Esophagus (tissue), 2 donors: ENCODE results near the gene LGR6. TPM values are rescaled to one million over a fixed set of nuclear protein-coding genes. Genes with fewer than 3 reads are reported as not detected.
"Not testable (repeated sequence)": the region's sequence is repeated elsewhere in the genome, so short reads cannot be mapped to it uniquely, and the experiment has no call there.

Experiments used
- H3K27ac ChIP-seq, 2 donors: one replicate each; pipeline ENCODE4 v1.5.1; 2013; ENCODE audit warnings: low read depth in 2 of 2, mild to moderate bottlenecking in 2 of 2, inconsistent platforms in 1 of 2, low read length in 1 of 2, moderate library complexity in 1 of 2
- H3K27me3 ChIP-seq, 2 donors: one replicate each; pipeline ENCODE4 v1.6.1; 2013; ENCODE audit warnings: low read length in 2 of 2, control low read depth in 1 of 2, mild to moderate bottlenecking in 1 of 2; ENCODE audit not compliant: insufficient read depth in 2 of 2, control insufficient read depth in 1 of 2
- H3K36me3 ChIP-seq, 2 donors: one replicate each; pipeline ENCODE4 v1.6.1; 2013; ENCODE audit warnings: low read length in 1 of 2; ENCODE audit not compliant: control insufficient read depth in 2 of 2, insufficient read depth in 2 of 2
- H3K4me1 ChIP-seq, 2 donors: one replicate each; pipeline ENCODE4 v1.6.1; 2013; ENCODE audit warnings: low read length in 1 of 2; ENCODE audit not compliant: control insufficient read depth in 2 of 2, insufficient read depth in 2 of 2
- H3K4me3 ChIP-seq, 2 donors: one replicate each; pipeline ENCODE4 v1.5.1; 2013; ENCODE audit warnings: low read length in 2 of 2, mild to moderate bottlenecking in 2 of 2, low read depth in 1 of 2, moderate library complexity in 1 of 2
- H3K9me3 ChIP-seq, 2 donors: one replicate each; pipeline ENCODE4 v1.6.1; 2013; ENCODE audit warnings: mild to moderate bottlenecking in 2 of 2, low read depth in 1 of 2, low read length in 1 of 2, moderate library complexity in 1 of 2; ENCODE audit not compliant: control insufficient read depth in 2 of 2, insufficient read depth in 1 of 2
- WGBS, 2 donors: extraction: QIAGEN DNeasy Blood & Tissue Kit; methylation state at CpG; one replicate each; pipeline ENCODE4 v1.1.7; 2013; 5-methylcytosine and 5-hydroxymethylcytosine counted together
- polyA plus RNA-seq, 2 donors: library from polyadenylated mRNA; stranded (reverse); fragments of 200-250 nt; gene quantifications; one replicate each; pipeline ENCODE4 v1.2.3, GENCODE V29; 2013
- donor health status: healthy with polysubstance abuse.
- donor health status: Bipolar disorder and iron deficiency.

LGR6 gene
- polyA plus RNA-seq, 2 donors = 4.2 to 6.3 TPM

DNA sequence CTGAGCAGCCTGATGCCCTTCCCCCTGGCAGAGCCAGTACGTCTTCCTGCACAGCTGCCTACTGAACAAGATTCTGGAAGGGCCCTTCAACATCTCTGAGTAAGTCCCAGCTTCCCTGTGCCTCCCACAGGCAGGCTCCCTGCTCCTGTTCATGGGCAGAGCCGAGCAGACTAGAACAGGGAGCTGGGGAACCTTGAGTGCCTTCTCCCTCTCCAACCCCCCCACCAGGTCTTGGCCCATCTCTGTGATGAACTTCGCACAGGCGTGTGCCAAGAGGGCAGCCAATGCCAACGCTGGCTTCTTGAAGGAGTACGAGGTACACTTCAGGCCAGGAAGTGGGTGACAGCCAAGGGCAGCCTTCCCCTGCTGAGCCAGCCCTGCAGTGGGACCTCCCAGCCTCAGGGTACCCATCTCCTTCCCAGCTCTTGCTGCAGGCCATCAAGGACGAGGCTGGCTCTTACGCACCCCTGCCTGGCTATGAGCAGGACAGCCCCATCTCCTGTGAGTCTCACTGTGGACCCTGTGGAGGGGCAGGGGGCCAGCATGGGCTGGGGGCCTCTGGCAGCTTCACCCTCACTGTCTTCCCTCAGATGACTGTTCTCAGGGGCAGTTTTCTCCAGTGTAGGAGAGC is 6.4 kb upstream of the LGR6 start:
- WGBS, 2 donors = 52 to 56% methylated on average over 8 of the region's 8 CpGs
- Histone ChIP-seq H3K27me3 (no peaks in the 10 kb centered on the region), H3K36me3 (no peaks in the 10 kb centered on the region), H3K4me3 (no peak overlapping the region), H3K4me1 (no peaks in the 10 kb centered on the region), H3K27ac (no peak overlapping the region), H3K9me3 (no peaks in the 10 kb centered on the region)

DNA sequence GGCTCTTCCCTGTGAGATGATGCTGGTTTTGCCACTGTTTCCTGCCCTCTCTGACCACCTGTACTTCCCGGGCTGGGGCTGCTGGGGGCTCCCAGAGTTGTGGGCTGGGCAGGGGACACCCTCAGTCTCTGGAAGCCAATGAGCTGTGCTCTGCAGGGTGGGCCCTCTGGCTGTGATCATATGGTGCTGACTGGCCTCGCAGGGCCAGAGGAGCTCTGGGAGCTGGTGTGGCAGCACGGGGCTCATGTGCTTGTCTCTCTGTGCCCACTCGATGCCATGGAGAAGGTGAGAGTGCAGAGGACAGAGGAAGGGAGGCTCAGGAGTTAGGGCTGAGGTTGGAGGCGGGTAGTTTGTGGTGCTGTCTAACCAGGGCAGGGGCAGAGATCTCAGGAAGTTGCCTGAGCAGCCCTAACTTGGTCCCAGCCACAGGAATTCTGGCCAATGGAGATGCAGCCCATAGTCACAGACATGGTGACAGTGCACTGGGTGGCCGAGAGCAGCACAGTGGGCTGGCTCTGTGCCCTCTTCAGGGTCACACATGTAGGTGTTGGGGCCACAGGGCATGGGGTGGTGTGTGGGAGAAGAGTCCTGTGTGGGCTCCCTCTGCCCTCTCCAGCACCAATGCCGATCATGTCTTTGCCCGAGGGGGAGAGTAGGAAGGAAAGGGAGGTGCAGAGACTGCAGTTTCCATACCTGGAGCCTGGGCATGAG is 5.7 kb upstream of the LGR6 start:
- Histone ChIP-seq H3K27me3 (no peaks in the 10 kb centered on the region), H3K9me3 (no peaks in the 10 kb centered on the region), H3K4me3 (no peak overlapping the region), H3K27ac (no peak overlapping the region), H3K4me1 (no peaks in the 10 kb centered on the region), H3K36me3 (no peaks in the 10 kb centered on the region)
- WGBS, 2 donors = 63 to 67% methylated on average over 8 of the region's 8 CpGs

DNA sequence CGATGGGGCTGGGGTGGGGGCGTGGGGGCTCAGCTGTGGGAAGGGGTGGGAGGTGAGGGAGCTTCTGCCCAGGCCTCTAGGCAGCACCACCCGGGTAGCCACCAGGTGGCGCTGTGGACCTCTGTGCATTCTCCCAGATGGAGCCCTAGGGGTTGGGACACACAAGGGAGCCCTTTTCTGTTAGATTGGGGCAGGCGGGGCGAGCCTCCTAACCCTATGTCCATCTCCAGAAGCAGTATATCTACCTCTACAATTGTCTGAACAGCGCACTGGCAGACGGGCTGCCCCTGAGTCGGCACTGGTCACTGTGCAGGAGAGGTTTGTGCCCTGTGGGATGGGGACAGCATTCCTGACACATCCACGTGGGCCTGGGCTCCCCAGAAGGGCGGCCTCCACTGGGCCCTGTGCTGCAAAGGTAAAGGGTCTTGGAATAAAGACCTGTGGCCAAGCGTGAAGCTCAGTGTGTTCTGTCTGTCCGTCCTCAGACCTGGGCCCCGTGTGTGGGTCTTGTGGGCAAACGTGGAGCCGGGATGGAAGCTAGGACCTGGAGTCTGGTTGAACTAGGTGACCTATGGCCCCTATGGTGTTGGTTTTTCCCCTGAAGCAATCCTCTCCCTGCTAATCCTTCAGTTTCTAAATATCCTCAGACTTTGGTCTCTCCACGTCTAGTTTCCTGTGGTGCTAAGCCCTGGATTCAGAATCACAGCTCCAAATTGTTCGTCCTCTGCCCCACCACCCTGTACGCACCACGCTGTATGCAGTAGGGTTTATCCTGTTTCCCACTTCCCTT is 4.4 kb upstream of the LGR6 start:
- WGBS, 2 donors = 51 to 58% methylated on average over 20 of the region's 20 CpGs

DNA sequence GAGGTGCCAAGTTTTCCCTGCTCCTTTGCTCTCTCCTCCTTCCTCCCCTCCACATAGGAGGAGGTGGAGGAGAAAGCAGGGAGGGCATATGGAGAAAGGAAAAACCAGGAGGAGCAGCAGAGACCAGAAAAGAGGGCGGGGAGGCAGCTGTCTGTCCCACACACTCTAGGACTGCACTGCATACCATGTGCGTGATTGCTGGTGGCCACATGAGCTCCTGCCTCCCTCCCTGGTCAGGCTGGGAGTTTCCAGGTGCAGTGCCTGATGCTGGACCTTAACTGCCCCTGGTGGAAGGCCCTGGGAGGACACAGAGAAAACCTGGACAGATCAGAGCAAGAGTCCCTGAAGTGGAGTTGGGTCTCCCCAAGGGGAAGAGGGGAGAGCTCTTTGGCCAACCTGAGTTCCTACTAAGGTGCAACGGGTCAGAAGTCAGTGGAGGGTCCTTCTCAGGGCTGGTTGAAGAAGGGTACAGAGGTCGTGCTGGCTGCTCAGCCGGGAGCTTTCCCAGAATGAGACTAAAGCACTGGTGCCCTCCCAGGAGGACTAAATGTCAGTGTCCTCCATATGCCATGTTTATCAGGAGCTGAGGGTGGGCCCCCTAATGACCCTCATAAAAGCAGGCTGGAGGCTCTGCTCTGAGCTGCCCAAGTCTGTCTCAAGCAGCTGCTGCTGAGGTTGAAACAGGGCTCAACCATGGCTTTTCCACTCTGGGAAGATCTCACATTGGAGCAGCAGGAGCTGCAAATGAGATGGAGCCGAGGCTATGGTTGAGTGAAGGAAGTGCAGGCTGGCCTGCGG is 3.5 kb upstream of the LGR6 start:
- WGBS, 2 donors = 78 to 87% methylated on average over 7 of the region's 7 CpGs
- Histone ChIP-seq H3K27ac (no peak overlapping the region), H3K4me3 (no peak overlapping the region), H3K9me3 (no peaks in the 10 kb centered on the region), H3K4me1 (peaks cover 0 to 3% of the 10 kb centered on the region in 2 donors), H3K36me3 (no peaks in the 10 kb centered on the region), H3K27me3 (peaks cover 0 to 8% of the 10 kb centered on the region in 2 donors)

More for the DNA sequence above, 4.4 kb upstream of the LGR6 start:
- Histone ChIP-seq H3K27ac (no peak overlapping the region), H3K4me1 (peaks cover 0 to 3% of the 10 kb centered on the region in 2 donors), H3K4me3 (no peak overlapping the region), H3K9me3 (no peaks in the 10 kb centered on the region), H3K27me3 (peaks cover 0 to 8% of the 10 kb centered on the region in 2 donors), H3K36me3 (no peaks in the 10 kb centered on the region)

DNA sequence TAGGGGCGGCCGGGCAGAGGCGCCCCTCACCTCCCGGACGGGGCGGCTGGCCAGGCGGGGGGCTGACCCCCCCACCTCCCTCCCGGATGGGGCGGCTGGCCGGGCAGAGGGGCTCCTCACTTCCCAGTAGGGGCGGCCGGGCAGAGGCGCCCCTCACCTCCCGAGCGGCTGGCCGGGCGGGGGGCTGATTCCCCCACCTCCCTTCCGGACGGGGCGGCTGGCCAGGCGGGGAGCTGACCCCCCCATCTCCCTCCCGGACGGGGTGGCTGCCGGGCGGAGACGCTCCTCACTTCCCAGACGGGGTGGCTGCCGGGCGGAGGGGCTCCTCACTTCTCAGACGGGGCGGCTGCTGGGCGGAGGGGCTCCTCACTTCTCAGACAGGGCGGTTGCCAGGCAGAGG is 2.2 kb upstream of the LGR6 start:
- WGBS, 2 donors = 75 to 91% methylated on average over 6 to 20 of the region's 33 CpGs

DNA sequence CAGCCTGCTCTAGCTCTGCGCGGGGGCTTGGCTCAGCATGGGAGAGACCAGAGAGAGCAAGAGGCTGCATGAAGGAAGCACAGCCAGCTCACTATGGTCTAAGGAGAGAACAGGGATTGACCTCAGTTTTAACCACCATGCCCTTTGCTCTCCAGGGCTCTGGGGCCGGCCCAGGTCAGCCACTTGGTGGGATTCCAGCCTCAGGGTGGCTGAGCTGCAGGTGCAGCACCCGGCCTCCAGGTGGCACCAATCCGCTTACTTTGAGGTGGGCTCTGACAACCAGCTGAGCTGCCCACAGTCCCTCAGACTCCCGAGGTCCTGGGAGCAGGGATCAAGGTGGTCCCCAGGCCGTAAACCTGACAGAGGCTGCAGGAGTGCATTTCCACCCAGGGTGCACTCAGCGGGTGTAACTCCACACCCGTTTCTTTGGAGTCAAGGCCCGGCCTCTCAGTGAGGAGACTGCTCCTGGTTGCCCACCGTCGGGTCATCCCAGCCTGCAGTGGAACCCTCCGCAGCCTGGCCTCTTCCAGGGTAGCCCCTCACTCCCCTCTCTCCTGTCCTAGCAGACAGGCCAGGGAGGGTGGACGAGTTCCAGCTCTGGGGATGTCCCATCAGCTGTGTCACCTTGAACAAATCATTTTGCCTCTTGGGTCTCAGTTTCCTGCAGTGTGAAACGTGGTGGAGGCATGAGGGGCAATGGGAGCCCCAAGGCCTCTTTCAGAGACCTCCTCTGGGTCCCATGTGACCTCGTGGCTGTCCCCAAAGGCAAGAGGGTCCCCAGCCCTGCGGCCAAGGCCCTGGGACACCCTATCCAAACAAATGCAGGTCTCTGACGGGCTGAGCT is 607 bp upstream of the LGR6 start:
- 24 to 26% methylated on average over 18 of the region's 18 CpGs for WGBS, 2 donors

More for the DNA sequence above, 2.2 kb upstream of the LGR6 start:
- not testable (repeated sequence) for H3K36me3 ChIP-seq, H3K4me3 ChIP-seq, H3K27me3 ChIP-seq, H3K27ac ChIP-seq, H3K4me1 ChIP-seq, H3K9me3 ChIP-seq

DNA sequence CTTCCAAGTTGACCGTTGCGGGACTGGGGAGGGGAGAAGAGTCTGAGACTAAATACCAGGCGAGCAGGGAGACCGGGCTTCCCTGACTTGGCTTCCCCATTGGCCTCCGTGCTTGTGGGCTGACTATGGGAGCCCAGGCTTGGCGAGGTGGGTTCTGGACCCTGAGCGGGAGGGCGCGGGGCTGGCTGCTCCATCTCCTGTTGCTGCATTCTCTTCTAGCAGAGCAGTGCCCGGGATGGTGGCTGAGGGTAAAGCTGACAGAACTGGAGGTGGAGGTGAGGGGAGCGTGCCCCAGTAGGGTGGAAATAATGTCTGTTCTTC is 689 bp downstream of the LGR6 start:
- Histone ChIP-seq H3K4me1 (peaks cover 3 to 4% of the 10 kb centered on the region in 2 donors), H3K4me3 (peak overlapping the region; percentile 21 to 30), H3K27ac (no peak overlapping the region), H3K9me3 (no peaks in the 10 kb centered on the region), H3K36me3 (no peaks in the 10 kb centered on the region), H3K27me3 (peaks cover 0 to 8% of the 10 kb centered on the region in 2 donors)
- 40 to 47% methylated on average over 11 of the region's 11 CpGs for WGBS, 2 donors

More for the DNA sequence above, 607 bp upstream of the LGR6 start:
- Histone ChIP-seq H3K27ac (no peak overlapping the region), H3K27me3 (peaks cover 0 to 8% of the 10 kb centered on the region in 2 donors), H3K4me1 (peaks cover 0 to 3% of the 10 kb centered on the region in 2 donors), H3K9me3 (no peaks in the 10 kb centered on the region), H3K36me3 (no peaks in the 10 kb centered on the region), H3K4me3 (no peak overlapping the region)

DNA sequence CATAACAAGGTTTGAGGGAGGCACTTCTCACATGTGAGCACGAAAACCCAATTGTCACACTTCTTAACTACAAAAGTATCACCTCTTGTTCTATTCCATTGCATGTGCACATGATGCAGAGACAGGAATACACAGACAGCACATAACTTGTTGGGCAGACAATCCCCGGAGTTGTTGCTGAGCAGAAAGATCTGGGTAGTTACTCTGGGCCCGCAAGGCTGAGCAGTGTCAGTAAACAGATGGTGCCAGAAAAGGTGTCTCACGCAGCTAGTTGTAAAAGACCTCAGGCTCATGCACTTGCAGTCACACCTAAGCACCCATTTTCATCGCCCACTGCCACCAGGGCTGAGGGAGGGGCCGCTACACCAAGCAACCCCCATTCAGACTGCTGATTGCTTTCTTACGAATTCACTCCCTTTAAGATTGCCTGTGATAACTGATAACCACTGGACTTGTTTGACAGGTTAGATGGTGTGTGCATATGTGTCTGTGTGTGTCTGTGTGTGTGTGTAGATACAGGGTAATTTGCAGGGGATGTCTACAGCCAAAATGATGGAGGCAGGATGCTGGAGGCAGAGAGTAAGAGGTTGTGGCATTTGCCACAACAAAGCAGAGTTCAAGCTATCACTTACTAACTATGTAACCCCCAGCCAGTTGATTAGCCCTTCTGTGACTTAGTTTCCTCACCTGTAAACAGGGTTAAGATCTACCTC is 4.2 kb downstream of the LGR6 start:
- no peaks in the 10 kb centered on the region for H3K36me3 ChIP-seq
- peaks cover 0 to 8% of the 10 kb centered on the region in 2 donors for H3K27me3 ChIP-seq
- no peak overlapping the region for H3K4me3 ChIP-seq
- H3K9me3 ChIP-seq = no peaks in the 10 kb centered on the region
- H3K27ac ChIP-seq = no peak overlapping the region
- 57 to 58% methylated on average over 7 of the region's 7 CpGs for WGBS, 2 donors
- H3K4me1 ChIP-seq = peaks cover 3 to 4% of the 10 kb centered on the region in 2 donors
